Large intestine (tissue), 3 donors: ENCODE measurements around the gene CENPP. TPM values are rescaled to one million over a fixed set of nuclear protein-coding genes. Genes with fewer than 3 reads are reported as not detected.

Experiments used
- DNase-seq, 2 donors: peaks; one replicate each; pipeline versions ENCODE4 v3.0.0 to v3.0.0-alpha.2; 2013
- H3K27ac ChIP-seq: one replicate; pipeline ENCODE4 v1.5.1; 2013; ENCODE audit warnings: low read length
- H3K27me3 ChIP-seq: 2 replicates; pipeline ENCODE4 v1.6.1; 2013; ENCODE audit warnings: low read length; ENCODE audit not compliant: control insufficient read depth, insufficient read depth
- H3K36me3 ChIP-seq: 2 replicates; pipeline ENCODE4 v1.6.1; 2013; ENCODE audit warnings: low read length; ENCODE audit not compliant: control insufficient read depth, insufficient read depth
- H3K4me1 ChIP-seq: one replicate; pipeline ENCODE4 v1.6.1; 2013; ENCODE audit warnings: low read length; ENCODE audit not compliant: control insufficient read depth, insufficient read depth
- H3K4me3 ChIP-seq: one replicate; pipeline ENCODE4 v1.5.1; 2013; ENCODE audit warnings: low read length
- H3K9me3 ChIP-seq: one replicate; pipeline ENCODE4 v1.6.1; 2013; ENCODE audit warnings: mild to moderate bottlenecking, low read depth, low read length, moderate library complexity; ENCODE audit not compliant: control insufficient read depth
- WGBS: methylation state at CpG from one replicate; pipeline ENCODE4 v1.1.5; 2013; ENCODE audit warnings: low lambda C conversion rate; ENCODE audit not compliant: insufficient coverage; 5-methylcytosine and 5-hydroxymethylcytosine counted together
- polyA plus RNA-seq: library from polyadenylated mRNA; unstranded; fragments of 120-200 nt; gene quantifications from one replicate; pipeline ENCODE4 v1.2.1, GENCODE V29; 2013

The CENPP gene
- polyA plus RNA-seq, 1 donor, result 2.8 TPM

DNA sequence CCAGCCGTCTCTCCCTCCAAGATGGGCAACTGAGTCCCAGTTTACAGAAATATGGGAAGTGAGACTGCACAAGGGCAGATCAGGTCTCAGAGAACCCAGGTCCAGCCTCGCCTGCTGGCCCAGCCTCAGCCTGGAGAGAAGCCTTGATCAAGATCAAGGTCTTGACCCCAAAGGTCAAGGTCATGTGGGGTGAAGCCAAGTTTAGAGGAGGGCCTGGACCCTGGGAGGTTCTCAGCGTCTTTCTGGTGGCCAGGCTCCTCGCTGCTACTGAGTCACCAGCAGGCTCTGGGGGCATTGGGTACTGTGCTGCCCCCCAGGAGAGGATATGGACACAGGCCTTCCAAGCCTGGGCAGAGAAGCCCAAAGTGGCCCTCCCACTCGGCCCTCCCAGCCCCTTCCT, 335.4 kb downstream of the CENPP start:
- no peak for DNase-seq
- no peaks in the 10 kb centered on the region for H3K4me1 ChIP-seq
- H3K27ac ChIP-seq, result no peak overlapping the region
- H3K4me3 ChIP-seq, result no peak overlapping the region
- no peaks in the 10 kb centered on the region for H3K27me3 ChIP-seq
- peaks cover 23% of the 10 kb centered on the region for H3K36me3 ChIP-seq
- WGBS, result 100% methylated on average over 1 of the region's 5 CpGs
- H3K9me3 ChIP-seq, result no peaks in the 10 kb centered on the region

DNA sequence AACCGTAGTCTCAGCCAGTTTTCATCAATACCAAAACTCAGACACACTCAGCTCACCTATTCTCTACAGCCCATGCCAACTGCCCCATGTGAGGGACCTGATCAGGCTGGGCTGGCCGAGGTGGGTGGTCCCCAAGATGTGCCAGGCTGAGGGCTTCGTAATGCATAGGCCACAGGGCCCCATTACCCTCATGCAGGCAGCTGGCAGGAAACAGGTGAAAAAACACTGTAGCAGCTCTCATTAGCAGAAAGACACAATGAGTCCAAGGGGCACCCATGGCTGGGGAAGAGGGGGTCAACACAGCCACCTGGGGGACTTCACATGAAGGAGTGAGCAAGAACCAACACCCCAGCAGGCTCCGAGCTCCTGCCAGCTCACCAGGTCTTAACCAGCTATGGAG, 336.0 kb downstream of the CENPP start:
- no peak for DNase-seq
- H3K27ac ChIP-seq, result no peak overlapping the region
- no peaks in the 10 kb centered on the region for H3K27me3 ChIP-seq
- no peak overlapping the region for H3K4me3 ChIP-seq
- H3K9me3 ChIP-seq, result no peaks in the 10 kb centered on the region
- peaks cover 28% of the 10 kb centered on the region for H3K36me3 ChIP-seq
- no CpG with 5 or more reads among the region's 4 CpGs for WGBS
- H3K4me1 ChIP-seq, result no peaks in the 10 kb centered on the region

DNA sequence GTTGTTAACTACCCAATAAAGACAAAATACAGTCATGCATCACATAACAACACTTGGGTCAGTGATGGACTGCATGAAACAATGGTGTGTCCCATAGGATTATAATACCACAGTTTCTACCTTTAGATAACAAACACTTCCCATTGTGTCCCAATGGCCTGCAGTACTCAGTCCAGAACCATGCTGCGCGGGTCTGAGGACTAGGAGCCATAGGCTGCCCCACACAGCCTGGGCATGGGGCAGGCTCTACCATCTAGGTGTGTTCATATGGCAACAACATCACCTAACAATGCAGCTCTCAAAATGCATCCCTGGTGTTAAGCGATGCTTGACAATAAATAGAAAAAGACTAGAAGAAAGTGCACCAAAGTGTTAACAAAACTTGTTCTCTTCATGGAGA, 337.4 kb downstream of the CENPP start:
- no peak overlapping the region for H3K4me3 ChIP-seq
- no peaks in the 10 kb centered on the region for H3K9me3 ChIP-seq
- H3K27ac ChIP-seq, result no peak overlapping the region
- no CpG with 5 or more reads among the region's 3 CpGs for WGBS
- H3K27me3 ChIP-seq, result no peaks in the 10 kb centered on the region
- no peak for DNase-seq
- H3K36me3 ChIP-seq, result peaks cover 24% of the 10 kb centered on the region
- no peaks in the 10 kb centered on the region for H3K4me1 ChIP-seq

DNA sequence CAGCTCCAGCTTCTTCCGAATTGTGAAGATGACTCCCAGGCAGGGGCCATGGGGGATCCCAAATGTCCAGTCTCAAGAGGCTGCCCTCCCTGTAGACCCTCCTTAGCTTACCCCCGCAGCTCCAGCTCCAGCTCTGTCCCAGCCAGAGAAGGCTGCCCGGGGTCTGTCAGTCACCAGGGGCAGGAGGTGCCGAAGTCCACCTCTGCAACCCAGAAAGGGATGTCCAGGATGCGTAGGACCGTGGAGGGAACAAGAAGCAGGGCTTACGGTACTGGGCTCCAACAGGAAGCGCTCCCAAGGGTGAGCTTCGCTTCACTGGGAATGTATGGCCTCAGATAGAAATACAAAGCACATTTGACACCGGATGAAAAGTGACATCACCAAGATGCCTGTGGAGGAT, 338.2 kb downstream of the CENPP start:
- Histone ChIP-seq H3K27ac (no peak overlapping the region), H3K9me3 (no peaks in the 10 kb centered on the region), H3K4me3 (no peak overlapping the region), H3K36me3 (peaks cover 22% of the 10 kb centered on the region), H3K4me1 (peaks cover 4% of the 10 kb centered on the region), H3K27me3 (no peaks in the 10 kb centered on the region)
- DNase-seq, result no peak
- WGBS, result no CpG with 5 or more reads among the region's 10 CpGs

DNA sequence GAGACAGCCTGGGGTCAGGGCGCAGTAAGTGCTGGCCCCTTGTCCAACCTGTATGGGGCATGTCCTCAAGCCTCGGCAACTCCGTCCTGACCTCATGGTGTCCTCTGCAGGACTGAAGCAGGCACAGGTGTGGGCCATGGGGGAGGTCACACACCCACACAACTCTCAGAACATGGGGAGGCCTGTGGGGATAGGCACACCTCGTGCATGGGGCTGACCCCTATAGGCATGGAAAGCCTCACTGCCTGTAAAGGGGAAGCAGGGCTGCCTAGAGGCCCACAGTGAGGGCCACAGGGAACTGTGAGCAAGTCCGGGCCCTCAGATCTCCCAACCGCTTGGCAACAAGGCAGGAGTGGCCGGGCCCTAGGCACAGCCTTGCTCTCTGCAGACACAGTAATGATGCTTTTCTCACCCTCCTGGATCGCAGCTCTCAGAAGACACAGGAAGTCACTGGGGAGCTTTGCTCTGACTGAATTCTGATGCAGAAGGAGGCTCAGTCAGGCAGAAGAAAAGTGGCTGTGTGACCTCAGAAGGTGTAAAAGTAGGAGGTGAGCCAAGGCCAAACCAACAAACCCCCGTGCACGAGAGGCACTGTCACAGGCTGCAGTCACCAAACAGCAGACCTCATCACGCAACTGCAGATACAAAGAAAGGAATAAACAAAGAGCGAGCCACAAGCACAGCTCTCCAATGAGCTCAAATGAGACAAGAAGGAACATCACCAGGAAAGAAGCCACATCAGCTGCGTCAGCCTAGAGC, 338.8 kb downstream of the CENPP start:
- no CpG with 5 or more reads among the region's 13 CpGs for WGBS
- DNase-seq, result no peak
- Histone ChIP-seq H3K9me3 (no peaks in the 10 kb centered on the region), H3K27ac (no peak overlapping the region), H3K4me3 (no peak overlapping the region), H3K36me3 (peaks cover 22% of the 10 kb centered on the region), H3K27me3 (no peaks in the 10 kb centered on the region), H3K4me1 (peaks cover 5% of the 10 kb centered on the region)

DNA sequence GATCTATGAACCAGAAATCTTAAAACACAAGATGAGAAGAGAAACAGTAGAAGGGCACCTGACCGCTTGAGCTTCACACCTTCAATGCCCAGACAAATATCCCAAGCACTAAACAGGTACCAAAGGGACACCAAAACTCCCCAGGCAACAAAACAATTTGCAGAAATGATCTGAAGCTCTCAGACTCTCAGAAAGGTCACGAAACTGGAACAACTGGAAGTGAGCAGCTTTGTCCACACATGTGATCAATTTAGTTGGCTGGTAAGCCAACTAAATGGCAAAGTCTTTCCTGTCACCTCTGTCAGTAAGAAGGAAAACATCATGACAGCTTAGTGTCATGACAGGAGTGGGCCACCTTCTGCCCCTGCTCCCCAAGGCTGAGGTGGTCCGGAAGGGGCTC, 340.1 kb downstream of the CENPP start:
- Histone ChIP-seq H3K9me3 (no peaks in the 10 kb centered on the region), H3K36me3 (peaks cover 22% of the 10 kb centered on the region), H3K4me1 (peaks cover 5% of the 10 kb centered on the region), H3K27me3 (no peaks in the 10 kb centered on the region), H3K4me3 (no peak overlapping the region), H3K27ac (no peak overlapping the region)
- DNase-seq, result no peak
- WGBS, result no CpG with 5 or more reads among the region's 3 CpGs

DNA sequence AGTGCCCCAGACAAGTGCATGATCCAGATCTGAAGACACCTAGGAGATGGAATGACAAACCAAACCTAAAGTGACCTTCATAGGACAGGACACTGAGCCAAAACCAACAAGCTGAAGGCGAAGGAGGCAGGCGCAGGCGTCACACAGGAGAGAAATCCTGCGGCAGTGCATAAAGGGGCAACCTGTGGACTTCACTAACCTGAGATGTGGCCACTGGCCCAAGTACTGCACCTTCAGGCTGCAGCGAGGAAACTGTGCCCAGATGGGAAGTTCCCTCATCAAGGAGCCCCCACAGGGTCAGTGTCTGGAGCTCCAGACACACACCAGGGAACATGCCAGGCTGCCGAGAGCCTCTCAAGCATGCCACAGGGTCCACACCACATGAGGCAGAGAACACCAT, 340.5 kb downstream of the CENPP start:
- Histone ChIP-seq H3K4me3 (no peak overlapping the region), H3K36me3 (peaks cover 22% of the 10 kb centered on the region), H3K27ac (no peak overlapping the region), H3K27me3 (no peaks in the 10 kb centered on the region), H3K4me1 (peaks cover 5% of the 10 kb centered on the region), H3K9me3 (no peaks in the 10 kb centered on the region)
- no peak for DNase-seq
- WGBS, result no CpG with 5 or more reads among the region's 6 CpGs

DNA sequence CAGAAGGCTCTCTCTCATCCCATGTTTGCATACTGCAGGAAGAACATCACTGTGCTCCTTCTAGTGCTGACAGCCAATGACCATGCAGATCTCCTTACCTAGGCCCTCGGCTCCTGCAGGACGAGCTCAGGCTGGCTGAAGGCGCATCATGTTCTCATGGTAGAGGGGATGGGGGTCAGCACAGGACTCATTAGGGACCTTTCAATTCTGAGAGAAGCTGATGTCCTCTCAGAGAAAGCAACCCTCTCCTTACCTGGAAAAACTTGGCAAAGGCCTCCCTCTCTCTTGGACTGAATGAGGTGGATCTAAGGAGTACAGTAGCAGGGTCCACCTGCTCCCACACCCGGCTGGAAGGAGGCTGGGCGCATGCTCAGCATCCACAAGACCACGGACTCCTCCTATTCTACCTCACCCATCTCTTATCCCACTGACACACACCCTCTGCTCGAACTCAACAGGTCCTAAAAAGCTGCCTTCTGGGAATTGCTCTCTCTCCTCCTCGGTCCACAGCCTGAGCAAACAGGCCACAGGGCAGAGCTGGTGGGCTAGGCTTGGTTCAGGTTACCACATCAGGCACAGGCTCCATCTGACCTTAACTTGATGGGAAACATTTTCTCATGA, 341.3 kb downstream of the CENPP start:
- Histone ChIP-seq H3K27me3 (no peaks in the 10 kb centered on the region), H3K4me1 (peaks cover 5% of the 10 kb centered on the region), H3K36me3 (peaks cover 19% of the 10 kb centered on the region), H3K27ac (no peak overlapping the region), H3K9me3 (no peaks in the 10 kb centered on the region), H3K4me3 (no peak overlapping the region)
- WGBS, result no CpG with 5 or more reads among the region's 8 CpGs
- no peak for DNase-seq

DNA sequence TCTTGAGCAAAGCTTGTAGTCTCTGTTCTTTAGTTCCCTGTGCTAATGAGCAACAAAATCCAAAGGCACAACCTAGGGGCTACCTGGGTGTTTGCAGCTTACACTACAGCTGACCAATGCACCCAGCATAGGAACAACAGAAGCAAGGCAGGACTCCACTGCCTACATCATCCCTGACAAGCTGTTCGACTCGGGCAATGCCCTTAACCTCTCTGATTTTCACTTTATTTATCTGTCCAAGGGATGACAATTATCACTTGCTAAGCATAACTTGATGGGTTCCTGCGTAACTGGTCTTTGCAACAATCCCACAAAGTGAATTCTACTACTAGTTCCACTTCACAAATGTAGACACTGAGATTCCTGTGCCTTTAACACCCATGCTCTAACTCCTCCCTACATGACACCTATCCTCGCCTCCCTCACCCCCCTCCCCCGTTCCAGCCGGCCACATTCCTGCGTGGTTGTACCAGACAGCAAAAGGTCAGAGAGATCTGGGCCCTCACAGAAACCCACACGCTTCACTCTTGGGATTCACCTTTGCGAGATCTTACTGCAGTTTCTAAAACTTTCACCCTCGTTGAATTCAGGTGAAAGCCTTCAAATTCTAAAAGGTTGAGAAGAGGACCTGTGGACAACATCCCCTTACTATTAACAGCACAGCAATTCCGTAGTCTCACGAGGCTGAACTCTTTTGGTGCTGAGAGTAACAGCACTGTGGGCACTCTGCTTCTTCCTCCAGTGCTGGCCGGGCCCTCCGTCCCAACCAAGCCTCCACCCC, 343.2 kb downstream of the CENPP start:
- peak overlapping the region; percentile 93 for H3K4me3 ChIP-seq
- H3K27me3 ChIP-seq, result no peaks in the 10 kb centered on the region
- peak overlapping the region; percentile 59 for H3K27ac ChIP-seq
- peak; percentile 26 to 57 for DNase-seq
- H3K9me3 ChIP-seq, result no peaks in the 10 kb centered on the region
- whole genome bisulfite sequencing, result no CpG with 5 or more reads among the region's 14 CpGs
- H3K4me1 ChIP-seq, result peaks cover 5% of the 10 kb centered on the region
- peaks cover 15% of the 10 kb centered on the region for H3K36me3 ChIP-seq

DNA sequence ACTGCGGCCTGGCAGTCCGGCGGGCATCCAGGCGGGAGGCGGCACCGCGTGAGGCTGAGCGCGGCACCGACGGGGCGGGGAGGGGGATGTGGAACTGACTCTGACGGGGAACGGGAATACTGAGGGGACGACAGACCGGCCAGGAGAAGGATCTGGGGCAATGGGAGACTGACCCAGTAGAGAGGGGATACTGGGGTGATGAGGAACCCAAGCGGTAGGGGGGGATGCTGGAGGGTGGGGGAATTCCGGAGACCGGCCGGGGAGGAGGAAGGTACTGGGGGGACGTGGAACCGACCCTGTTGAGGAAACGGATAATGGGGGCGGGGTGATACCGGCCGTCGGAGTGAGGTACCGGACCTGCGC, 343.8 kb downstream of the CENPP start:
- Histone ChIP-seq H3K4me1 (peaks cover 5% of the 10 kb centered on the region), H3K27ac (peak overlapping the region; percentile 59), H3K36me3 (peaks cover 13% of the 10 kb centered on the region), H3K27me3 (no peaks in the 10 kb centered on the region), H3K9me3 (no peaks in the 10 kb centered on the region), H3K4me3 (peak overlapping the region; percentile 93)
- whole genome bisulfite sequencing, result no CpG with 5 or more reads among the region's 29 CpGs
- DNase-seq, result peak in 1 of 2 donors; percentile 49
